ENCODE data around the gene SLC7A5.
"Not testable (repeated sequence)": the region's sequence is repeated elsewhere in the genome, so short reads cannot be mapped to it uniquely, and the experiment has no call there.

- not testable (repeated sequence) for TF ChIP-seq CTCF (IDR thresholded peaks at IDR 0.05; ENCODE audit: borderline replicate concordance, extremely low read depth, low read length, poor library complexity, severe bottlenecking); EZH2 (IDR thresholded peaks at IDR 0.05; ENCODE audit: borderline replicate concordance, low read depth, low read length, severe bottlenecking)
Measured at GRCh38 chr16:87911106-87911763, 41.9 kb upstream of the SLC7A5 start.
